NB4 (cell line): ENCODE results near the gene KCNIP3.

Source experiments
- CTCF ChIP-seq: IDR thresholded peaks from one replicate; pipeline ENCODE4 v1.5.1; 2012; ENCODE audit warnings: low read depth, low read length
- MAX ChIP-seq: IDR thresholded peaks from 2 replicates; pipeline ENCODE4 v1.6.1; 2011; ENCODE audit warnings: low read depth, low read length
- POLR2A ChIP-seq: IDR thresholded peaks from 2 replicates; pipeline ENCODE4 v1.6.1; 2011; ENCODE audit warnings: mild to moderate bottlenecking; ENCODE audit not compliant: insufficient read length; ENCODE audit errors: extremely low read depth

GRCh38 chr2:95318431-95319220 lies 21.5 kb downstream of the KCNIP3 start:
- no peak for TF ChIP-seq CTCF
- no peak for TF ChIP-seq POLR2A
- no peak for TF ChIP-seq MAX
